Gastrocnemius medialis (tissue), 4 donors: Measurements from ENCODE around the gene METTL4. TPM values are rescaled to one million over a fixed set of nuclear protein-coding genes. Genes with fewer than 3 reads are reported as not detected.

Experiments
- ATAC-seq, 2 donors: fragments of 150-250 bp; one replicate each; pipeline ENCODE4 v1.9.1; 2016
- DNase-seq, 2 donors: peaks; one replicate each; pipeline ENCODE4 v3.0.0-alpha.2; 2019
- H3K27ac ChIP-seq, 4 donors: fragments of 200-600 bp; sonication (generic); 1 replicate in 1 of 4; 2 replicates in 3 of 4; pipeline ENCODE4 v1.5.1; 2016 to 2018; ENCODE audit warnings: mild to moderate bottlenecking in 2 of 4, moderate library complexity in 1 of 4
- H3K27me3 ChIP-seq, 3 donors: fragments of 200-600 bp; sonication (generic) in 2 of 3; 1 replicate in 1 of 3; 2 replicates in 2 of 3; pipeline versions ENCODE4 v1.5.1 to v1.6.0; 2016 to 2019; ENCODE audit warnings: mild to moderate bottlenecking in 1 of 3, moderate library complexity in 1 of 3
- H3K36me3 ChIP-seq, 2 donors: fragments of 200-600 bp; sonication (generic) in 1 of 2; one replicate each; pipeline ENCODE4 v1.5.1; 2017 to 2018
- H3K4me1 ChIP-seq, 2 donors: fragments of 200-600 bp; sonication (generic) in 1 of 2; one replicate each; pipeline ENCODE4 v1.5.1; 2016 to 2017; ENCODE audit warnings: mild to moderate bottlenecking in 2 of 2
- H3K4me3 ChIP-seq, 4 donors: fragments of 200-600 bp; sonication (generic) in 3 of 4; 1 replicate in 1 of 4; 2 replicates in 3 of 4; pipeline ENCODE4 v1.5.1; 2016 to 2019; ENCODE audit warnings: mild to moderate bottlenecking in 2 of 4
- H3K9me3 ChIP-seq, 3 donors: fragments of 200-600 bp; sonication (generic) in 2 of 3; 1 replicate in 1 of 3; 2 replicates in 2 of 3; pipeline ENCODE4 v1.5.1; 2016 to 2019
- CTCF ChIP-seq, 5 experiments: fragments of 450-650 bp in 3 of 5; fragments of 200-600 bp in 2 of 5; sonication (generic) in 2 of 5; IDR thresholded peaks in 4 of 5; conservative IDR thresholded peaks in 1 of 5; 1 replicate in 4 of 5; 2 replicates in 1 of 5; pipeline ENCODE4 v1.5.1; 2016 to 2019; ENCODE audit warnings: antibody characterized with exemption in 5 of 5, mild to moderate bottlenecking in 3 of 5, moderate library complexity in 3 of 5
- POLR2A ChIP-seq, 2 donors: fragments of 450-650 bp; IDR thresholded peaks; one replicate each; pipeline ENCODE4 v1.6.1; 2017; ENCODE audit warnings: antibody characterized with exemption in 2 of 2, mild to moderate bottlenecking in 2 of 2, moderate library complexity in 2 of 2
- in situ Hi-C, 4 donors: fragments of 200-750 bp; cut with MboI; loops; one replicate each; pipeline versions ENCODE4 v1.15.0 to v1.8.0; 2017; ENCODE audit warnings: low sequenced_read_pairs in 4 of 4
- intact Hi-C: fragments of 100-400 bp; cut with DNase I; formaldehyde crosslinking; loops from one replicate; pipeline ENCODE4 v1.15.1; 2023; ENCODE audit warnings: low total_unique reads
- total RNA-seq, 4 donors: library from RNA; depleted of rRNA; stranded (reverse); fragments of >200 nt; gene quantifications; one replicate each; pipeline versions ENCODE4 v1.1.0 to v1.2.3, GENCODE V29; 2016

The METTL4 gene
- total RNA-seq, 4 donors from 2014 or later, result 1.4 to 2.9 (median 1.8) TPM

DNA sequence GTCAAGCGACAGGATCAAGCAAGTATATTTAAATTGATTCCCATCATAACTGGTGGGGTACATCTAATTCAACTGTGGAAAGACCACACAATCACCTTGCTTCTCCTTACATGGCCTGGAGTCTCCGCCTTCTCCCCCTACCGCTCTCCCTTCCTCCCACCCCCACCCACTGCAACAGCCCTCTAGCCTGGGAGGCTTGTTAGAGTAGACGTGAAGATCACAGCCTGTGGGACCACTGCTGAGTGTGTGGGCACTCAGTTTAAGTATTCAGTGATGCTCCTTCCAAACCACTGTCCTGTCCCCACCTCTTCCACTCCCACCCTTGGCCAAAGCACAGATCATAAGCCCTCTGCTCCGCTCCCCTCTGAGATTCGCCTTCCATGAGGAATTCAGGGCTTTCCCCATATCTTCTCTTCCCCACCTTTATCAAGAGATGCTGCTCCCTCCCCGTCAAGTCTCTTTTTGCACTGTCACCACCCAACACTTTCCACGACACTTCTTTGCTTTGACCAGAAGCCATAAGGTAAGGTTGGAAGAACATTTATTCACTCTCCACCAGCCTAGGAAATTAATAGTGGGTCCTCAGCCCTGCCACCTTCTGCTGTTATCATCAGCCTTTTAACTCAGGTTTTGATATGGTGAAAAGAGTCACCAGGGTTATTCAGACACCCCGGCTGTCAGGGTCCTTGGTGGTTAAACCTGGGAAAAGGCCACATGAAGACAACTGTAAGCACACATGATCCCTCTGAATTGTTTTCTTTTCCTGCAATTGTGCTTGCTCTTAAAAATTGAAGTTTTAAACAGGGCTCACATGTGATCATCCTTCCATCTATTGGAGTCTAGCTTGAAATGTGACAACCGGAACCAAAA is 1.7 kb downstream of the METTL4 start:
- peak overlapping the region in 1 of 4 donors; percentile 85 for H3K4me3 ChIP-seq
- H3K36me3 ChIP-seq, result peaks cover 0 to 8% of the 10 kb centered on the region in 2 donors
- DNase-seq (no peak), ATAC-seq (no peak)
- peaks cover 15 to 16% of the 10 kb centered on the region in 2 donors for H3K4me1 ChIP-seq
- no peaks in the 10 kb centered on the region for H3K9me3 ChIP-seq
- H3K27me3 ChIP-seq, result no peaks in the 10 kb centered on the region
- peak overlapping the region in 2 of 4 donors; percentile 89 to 97 for H3K27ac ChIP-seq
- no peak for TF ChIP-seq POLR2A (IDR thresholded peaks at IDR 0.05)
- no peak for TF ChIP-seq CTCF (IDR thresholded peaks at IDR 0.05 in 4 of 5, conservative IDR thresholded peaks at IDR 0.05 in 1 of 5)
- in situ Hi-C loops, result loop anchor here in 2 of 4 donors (5.0 to 25.0 kb wide), 3 partner anchors 83 to 693 kb away; partner anchors contain the start of gene MYL12B (in 1 of the 2)
- intact Hi-C loops, result no loop called here

DNA sequence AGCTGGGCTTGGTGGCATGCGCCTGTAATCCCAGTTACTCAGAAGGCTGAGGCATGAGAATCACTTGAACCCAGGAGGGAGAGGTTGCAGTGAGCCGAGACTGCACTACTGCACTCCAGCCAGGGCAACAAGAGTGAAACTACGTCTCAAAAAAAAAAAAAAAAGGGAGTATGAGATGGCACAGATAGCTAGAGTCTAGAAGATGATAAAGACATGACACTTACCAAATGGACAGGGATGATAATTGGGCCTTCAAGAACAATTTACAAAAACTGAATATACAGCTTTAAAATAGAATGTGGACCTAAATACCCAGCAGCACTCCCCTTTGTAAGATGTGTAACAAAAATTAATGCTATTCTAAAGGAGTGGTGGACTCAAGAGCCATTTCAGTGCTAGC is 2.7 kb downstream of the METTL4 start:
- H3K9me3 ChIP-seq, result no peaks in the 10 kb centered on the region
- peaks cover 15 to 16% of the 10 kb centered on the region in 2 donors for H3K4me1 ChIP-seq
- intact Hi-C loops (no loop called here), in situ Hi-C loops (loop anchor here in 1 of 4 donors (25.0 kb wide), 2 partner anchors 594 to 694 kb away; partner anchors contain the start of gene MYL12B)
- no peaks in the 10 kb centered on the region for H3K27me3 ChIP-seq
- no peak overlapping the region for H3K4me3 ChIP-seq
- no peak for TF ChIP-seq CTCF (IDR thresholded peaks at IDR 0.05 in 4 of 5, conservative IDR thresholded peaks at IDR 0.05 in 1 of 5)
- TF ChIP-seq POLR2A (IDR thresholded peaks at IDR 0.05), result no peak
- no peak overlapping the region for H3K27ac ChIP-seq
- H3K36me3 ChIP-seq, result peaks cover 0 to 8% of the 10 kb centered on the region in 2 donors
- ATAC-seq, result no peak
- no peak for DNase-seq

GRCh38 chr18:2568129-2568528 is 3.2 kb downstream of the METTL4 start:
- in situ Hi-C loops, result loop anchor here in 1 of 4 donors (25.0 kb wide), 2 partner anchors 594 to 694 kb away; partner anchors contain the start of gene MYL12B
- no peak for TF ChIP-seq POLR2A (IDR thresholded peaks at IDR 0.05)
- no peak for TF ChIP-seq CTCF (IDR thresholded peaks at IDR 0.05 in 4 of 5, conservative IDR thresholded peaks at IDR 0.05 in 1 of 5)
- DNase-seq, result no peak
- H3K4me1 ChIP-seq, result peaks cover 15 to 16% of the 10 kb centered on the region in 2 donors
- intact Hi-C loops, result no loop called here
- H3K36me3 ChIP-seq, result peaks cover 0 to 8% of the 10 kb centered on the region in 2 donors
- H3K27ac ChIP-seq, result no peak overlapping the region
- no peaks in the 10 kb centered on the region for H3K27me3 ChIP-seq
- no peak for ATAC-seq
- no peaks in the 10 kb centered on the region for H3K9me3 ChIP-seq
- no peak overlapping the region for H3K4me3 ChIP-seq

DNA sequence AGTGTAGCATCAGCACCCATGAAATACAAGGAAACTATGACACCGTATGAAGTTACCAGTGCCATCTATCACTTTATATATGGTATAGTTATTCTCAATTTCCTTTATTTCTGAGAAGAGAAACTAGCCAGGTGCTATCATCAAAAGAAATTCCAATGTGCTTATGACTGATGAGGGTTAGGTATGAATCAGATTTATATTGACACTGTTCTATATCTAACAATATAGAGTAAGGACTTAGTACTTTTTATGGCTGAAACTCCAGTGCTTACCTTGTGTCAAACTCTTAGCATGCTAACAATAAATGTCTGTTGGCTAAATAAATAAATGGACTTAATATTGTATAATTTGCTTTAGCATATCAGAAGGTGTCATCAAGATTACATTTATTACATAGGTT is 6.9 kb downstream of the METTL4 start:
- ATAC-seq (no peak), DNase-seq (no peak)
- in situ Hi-C loops (loop anchor here in 1 of 4 donors (25.0 kb wide), 2 partner anchors 598 to 698 kb away; partner anchors contain the start of gene MYL12B), intact Hi-C loops (no loop called here)
- Histone ChIP-seq H3K9me3 (no peaks in the 10 kb centered on the region), H3K36me3 (peaks cover 0 to 20% of the 10 kb centered on the region in 2 donors), H3K27me3 (no peaks in the 10 kb centered on the region), H3K4me3 (no peak overlapping the region), H3K27ac (no peak overlapping the region), H3K4me1 (peaks cover 0 to under 1% of the 10 kb centered on the region in 2 donors)
- TF ChIP-seq POLR2A (IDR thresholded peaks at IDR 0.05), result no peak
- no peak for TF ChIP-seq CTCF (IDR thresholded peaks at IDR 0.05 in 4 of 5, conservative IDR thresholded peaks at IDR 0.05 in 1 of 5)
